ENCODE results near the gene HLA-DRB5.

DNA sequence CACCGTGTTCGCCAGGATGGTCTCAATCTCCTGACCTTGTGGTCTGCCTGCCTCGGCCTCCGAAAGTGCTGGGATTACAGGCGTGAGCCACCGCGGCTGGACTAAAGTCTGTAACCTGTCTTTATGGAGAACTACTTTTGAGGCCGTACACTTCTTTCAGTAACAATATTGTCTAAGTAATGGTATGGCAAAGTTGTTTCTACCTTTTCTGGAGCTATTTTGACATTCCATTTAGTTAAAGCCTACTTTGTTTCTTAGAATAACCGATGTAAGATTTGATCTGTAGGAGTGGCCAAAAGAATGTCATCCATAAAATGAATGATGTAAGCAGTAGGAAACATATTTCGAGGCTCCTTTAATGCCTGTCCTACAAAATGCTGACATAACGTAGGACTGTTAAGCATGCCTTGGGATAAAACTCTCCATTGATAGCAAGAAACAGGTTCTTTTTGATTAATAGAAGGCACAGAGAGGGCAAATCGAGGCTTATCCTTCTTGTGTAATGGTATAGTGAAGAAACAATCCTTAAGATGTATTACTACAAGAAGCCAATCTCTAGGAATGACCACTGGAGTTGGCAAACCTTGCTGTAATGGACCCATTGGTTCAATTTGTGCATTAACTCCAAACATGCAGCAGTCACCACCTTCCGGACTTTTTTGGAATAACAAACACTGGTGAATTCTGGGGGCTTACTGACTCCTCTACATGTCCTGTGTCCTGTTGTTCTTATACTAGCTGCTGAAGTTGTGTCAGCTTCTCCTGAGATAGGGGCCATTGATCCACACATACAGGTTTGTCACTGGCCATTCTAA lies 54.5 kb downstream of the HLA-DRB5 start:
- no peak for TF ChIP-seq POLR2A (IDR thresholded peaks at IDR 0.05)
- no peak for TF ChIP-seq EP300 (IDR thresholded peaks at IDR 0.05)

Data from gastroesophageal sphincter (tissue), 2 donors.